ENCODE results near the gene CACNA1B.
"Not testable (repeated sequence)": the region's sequence is repeated elsewhere in the genome, so short reads cannot be mapped to it uniquely, and the experiment has no call there.

Gene CACNA1B

GRCh38 chr9:137866226-137867141 lies 11.1 kb upstream of the CACNA1B start:
- no peak for DNase-seq

GRCh38 chr9:137870432-137870831 lies 7.2 kb upstream of the CACNA1B start:
- DNase-seq, result no peak

- DNase-seq, result no peak
Observed at GRCh38 chr9:137872296-137872695, 5.3 kb upstream of the CACNA1B start.

- DNase-seq, result no peak
Observed at GRCh38 chr9:137873408-137873807, 4.2 kb upstream of the CACNA1B start.

- DNase-seq, result no peak
Observed at GRCh38 chr9:137873858-137874362, 3.7 kb upstream of the CACNA1B start.

- DNase-seq, result no peak
Observed at GRCh38 chr9:137875354-137875753, 2.2 kb upstream of the CACNA1B start.

- DNase-seq, result no peak
Observed at GRCh38 chr9:137875846-137876245, 1.7 kb upstream of the CACNA1B start.

- DNase-seq, result no peak
Observed at GRCh38 chr9:137876269-137876668, 1.3 kb upstream of the CACNA1B start.

GRCh38 chr9:137876781-137877386 lies 698 bp upstream of the CACNA1B start:
- DNase-seq, result no peak

GRCh38 chr9:137878146-137878941 lies 762 bp downstream of the CACNA1B start:
- DNase-seq, result peak in 1 of 2 donors; percentile 3

- no peak for DNase-seq
Observed at GRCh38 chr9:137879052-137879451, 1.5 kb downstream of the CACNA1B start.

- DNase-seq, result no peak
Observed at GRCh38 chr9:137879566-137880150, 2.1 kb downstream of the CACNA1B start.

GRCh38 chr9:137880160-137880975 lies 2.8 kb downstream of the CACNA1B start:
- DNase-seq, result no peak

GRCh38 chr9:137880976-137881530 lies 3.5 kb downstream of the CACNA1B start:
- DNase-seq, result no peak

- DNase-seq, result no peak
Observed at GRCh38 chr9:137881591-137882505, 4.3 kb downstream of the CACNA1B start.

GRCh38 chr9:137882506-137882821 lies 4.9 kb downstream of the CACNA1B start:
- DNase-seq, result no peak

GRCh38 chr9:137883977-137884376 lies 6.4 kb downstream of the CACNA1B start:
- not testable (repeated sequence) for DNase-seq

- DNase-seq, result not testable (repeated sequence)
Observed at GRCh38 chr9:137884547-137884946, 7.0 kb downstream of the CACNA1B start.

- DNase-seq, result not testable (repeated sequence)
Observed at GRCh38 chr9:137885121-137885520, 7.5 kb downstream of the CACNA1B start.

GRCh38 chr9:137888621-137889020 lies 11.0 kb downstream of the CACNA1B start:
- not testable (repeated sequence) for DNase-seq

- not testable (repeated sequence) for DNase-seq
Observed at GRCh38 chr9:137889966-137890365, 12.4 kb downstream of the CACNA1B start.
